Embryonic facial prominence (tissue), 1 donor: ENCODE measurements around the gene MYO7B.

Experiments used
- DNase-seq: peaks from one replicate; pipeline ENCODE4 v3.0.0-alpha.2; 2016; ENCODE audit errors: extremely low spot score

MYO7B gene

GRCh38 chr2:127662937-127663565 lies 127.6 kb downstream of the MYO7B start:
- DNase-seq = no peak

GRCh38 chr2:127663566-127664064 lies 128.1 kb downstream of the MYO7B start:
- no peak for DNase-seq

DNA sequence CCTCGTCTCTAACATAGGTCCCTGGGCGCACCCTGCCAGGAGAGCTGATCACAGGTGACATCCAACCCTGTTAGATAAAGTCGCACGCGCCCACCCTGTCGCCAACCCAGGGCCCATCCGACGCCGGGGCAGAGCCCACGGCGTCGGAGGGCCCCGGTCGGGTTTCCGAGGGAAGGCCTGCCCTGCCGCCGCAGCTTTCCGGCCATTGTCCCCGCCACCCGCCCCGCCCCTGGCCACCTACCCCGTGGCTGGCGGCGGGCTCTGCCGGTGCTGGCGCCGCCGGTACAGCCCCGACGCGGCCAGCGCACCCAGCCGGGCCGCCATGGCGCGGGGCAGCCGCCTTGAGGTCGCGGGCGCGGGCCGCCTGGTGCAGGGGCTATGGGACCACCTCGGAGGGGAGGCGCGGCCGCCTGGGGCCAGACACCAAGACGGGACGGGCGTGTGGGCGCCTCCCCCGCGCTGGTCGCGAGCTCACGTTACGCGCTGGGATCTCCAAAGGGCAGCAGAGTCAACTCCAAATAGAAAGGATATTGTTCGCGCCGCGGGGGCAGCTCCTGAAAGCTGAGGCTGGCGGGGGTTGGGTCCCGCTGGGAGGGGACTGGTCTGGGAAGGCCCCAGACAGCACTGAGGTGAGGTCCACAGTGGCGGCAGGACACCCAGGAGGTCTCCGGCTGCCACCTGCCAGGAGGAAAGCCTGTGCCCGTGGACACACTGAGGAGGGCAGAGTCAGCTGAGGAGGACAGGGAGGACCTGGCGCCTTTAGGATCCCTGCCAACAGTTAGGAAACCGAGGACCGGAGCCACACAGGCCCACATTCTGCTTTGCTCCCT lies 128.8 kb downstream of the MYO7B start:
- no peak for DNase-seq

GRCh38 chr2:127664895-127665225 lies 129.4 kb downstream of the MYO7B start:
- DNase-seq = no peak

GRCh38 chr2:127665267-127665893 lies 129.9 kb downstream of the MYO7B start:
- DNase-seq = no peak

DNA sequence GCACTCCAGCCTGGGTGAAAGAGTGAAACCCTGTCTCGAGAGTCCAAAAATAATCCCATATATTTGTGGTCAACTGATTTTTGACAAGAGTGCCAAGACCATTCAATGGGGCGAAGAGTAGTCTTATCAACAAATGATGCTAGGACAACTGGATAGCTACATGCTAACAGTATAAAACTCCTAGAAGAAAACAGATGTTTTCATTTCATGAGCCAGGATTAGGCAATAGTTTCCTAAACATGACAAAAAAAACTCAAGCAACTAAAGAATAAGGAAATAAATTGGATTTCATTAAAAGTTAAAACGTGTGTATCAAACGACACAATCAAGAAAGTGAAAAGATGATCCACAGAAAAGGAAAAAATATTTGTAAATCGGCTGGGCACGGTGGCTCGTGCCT lies 133.6 kb downstream of the MYO7B start:
- DNase-seq = no peak

GRCh38 chr2:127670055-127670956 lies 134.8 kb downstream of the MYO7B start:
- no peak for DNase-seq

GRCh38 chr2:127670957-127671290 lies 135.4 kb downstream of the MYO7B start:
- DNase-seq = no peak

- no peak for DNase-seq
Measured at GRCh38 chr2:127671557-127672302, 136.2 kb downstream of the MYO7B start.

DNA sequence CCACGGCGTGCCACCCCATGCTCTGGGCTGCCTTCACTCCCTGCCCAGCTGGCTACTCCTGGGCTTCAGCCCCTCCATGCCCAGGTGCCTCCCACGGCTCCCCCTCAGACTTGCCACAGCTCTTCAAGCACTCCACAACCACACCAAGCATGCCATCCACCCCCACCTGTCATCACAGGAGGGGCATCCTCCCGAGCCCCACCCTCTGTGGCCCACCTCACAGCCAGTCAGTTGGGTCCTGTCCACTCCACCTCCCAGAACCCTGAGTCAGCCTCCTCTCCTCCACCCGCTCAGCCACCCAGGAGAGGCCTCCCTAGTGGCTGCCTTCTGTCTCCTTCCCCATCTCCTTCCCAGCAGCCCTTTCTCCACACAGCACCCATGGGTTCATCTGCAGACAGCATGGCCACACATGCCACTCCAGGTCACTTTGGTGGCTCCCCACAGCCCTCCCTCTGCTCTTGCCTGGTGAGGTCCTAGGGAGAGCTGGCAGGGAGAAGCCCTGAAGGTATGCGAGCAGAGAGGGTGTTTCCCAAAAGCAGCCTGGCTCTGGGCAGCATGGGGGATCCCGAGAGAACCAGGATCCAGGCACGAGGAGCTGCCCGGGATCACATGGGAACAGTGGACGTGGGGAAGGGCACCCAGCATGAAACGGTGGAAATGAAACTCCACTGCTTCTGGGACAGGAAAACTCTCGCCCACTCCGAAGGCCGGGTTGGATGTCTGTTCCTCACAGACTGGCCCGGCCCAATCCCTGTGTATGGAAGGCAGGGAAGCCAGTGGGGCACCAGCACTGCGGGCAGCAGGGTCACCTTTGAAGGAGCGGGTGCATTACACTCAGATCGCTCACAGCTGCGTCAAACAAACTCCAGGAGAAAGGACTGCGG lies 137.1 kb downstream of the MYO7B start:
- no peak for DNase-seq

- DNase-seq = no peak
Measured at GRCh38 chr2:127673291-127674069, 138.0 kb downstream of the MYO7B start.

- no peak for DNase-seq
Measured at GRCh38 chr2:127674241-127675209, 139.0 kb downstream of the MYO7B start.

- no peak for DNase-seq
Measured at GRCh38 chr2:127675331-127676261, 140.1 kb downstream of the MYO7B start, which contains the start of gene LIMS2. LIMS2 (minus strand) TSS chr2:127675530; CDS start chr2:127675024, 506 bp downstream.

- no peak for DNase-seq
Measured at GRCh38 chr2:127676906-127677305, 141.4 kb downstream of the MYO7B start.

DNA sequence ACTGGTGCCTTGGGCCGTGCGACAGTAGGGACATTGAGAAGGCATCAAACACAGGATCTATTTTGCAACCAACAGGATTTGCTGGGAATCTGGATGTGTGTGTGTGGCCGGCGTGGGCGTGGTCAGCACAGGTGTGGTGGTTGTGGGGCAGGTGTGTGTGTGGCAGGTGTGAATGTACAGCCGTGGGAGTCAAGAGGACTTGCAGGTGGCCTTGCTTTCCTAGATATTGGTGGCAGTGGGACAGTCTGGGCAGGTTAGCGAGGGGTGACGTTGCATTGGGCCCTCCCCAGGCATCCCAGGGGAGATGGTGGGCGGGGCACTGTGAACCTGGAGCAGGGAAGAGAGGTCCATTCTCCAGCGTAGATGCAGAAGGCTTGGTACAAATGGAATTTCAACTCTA lies 143.0 kb downstream of the MYO7B start:
- no peak for DNase-seq

DNA sequence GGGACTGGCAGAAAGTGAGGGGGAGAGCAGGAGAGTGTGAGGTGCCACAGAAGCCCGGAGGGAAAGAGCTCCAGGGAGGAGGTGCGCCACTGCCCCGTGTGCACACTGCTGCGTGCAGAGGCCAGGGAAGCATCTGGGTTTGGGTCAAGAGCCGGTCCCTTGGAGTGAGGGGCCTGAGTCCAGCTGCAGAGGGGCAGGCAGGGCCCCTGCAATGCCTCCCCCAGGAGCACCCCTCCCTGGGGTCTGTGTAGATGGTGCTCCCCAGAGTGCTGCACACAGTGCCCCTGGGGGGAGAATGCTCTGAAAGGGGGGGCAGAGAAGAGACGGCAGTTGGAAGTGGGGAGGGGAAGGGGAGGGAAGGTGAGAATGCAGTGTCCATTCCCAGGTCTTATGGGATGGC lies 143.5 kb downstream of the MYO7B start:
- DNase-seq = no peak
